Suppressor macrophage (primary cell): ENCODE results near the gene NOC2L.

ENCODE experiments used
- DNase-seq, 4 experiments: peaks; one replicate each; pipeline ENCODE4 v3.0.0-alpha.2; 2020 to 2022

NOC2L gene

DNA sequence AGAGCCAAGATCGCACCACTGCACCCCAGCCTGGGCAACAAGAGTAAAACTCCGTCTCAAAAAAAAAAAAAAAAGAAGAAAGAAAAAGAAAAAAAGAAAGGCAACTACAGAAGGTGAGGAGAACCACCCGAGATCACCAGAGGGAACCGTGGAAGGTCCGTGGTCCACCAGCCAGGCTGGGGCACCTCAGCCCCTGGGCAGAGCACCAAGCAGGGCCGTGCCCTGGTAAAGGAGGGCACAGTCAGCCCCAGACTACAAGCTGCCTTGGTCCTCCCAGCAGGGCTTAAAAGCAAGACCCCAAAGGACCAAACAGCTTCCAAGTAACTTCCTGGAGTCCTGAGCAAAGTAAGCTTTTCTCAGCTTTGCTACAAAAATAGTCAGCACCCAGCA is 44.2 kb downstream of the NOC2L start:
- DNase-seq = no peak

DNA sequence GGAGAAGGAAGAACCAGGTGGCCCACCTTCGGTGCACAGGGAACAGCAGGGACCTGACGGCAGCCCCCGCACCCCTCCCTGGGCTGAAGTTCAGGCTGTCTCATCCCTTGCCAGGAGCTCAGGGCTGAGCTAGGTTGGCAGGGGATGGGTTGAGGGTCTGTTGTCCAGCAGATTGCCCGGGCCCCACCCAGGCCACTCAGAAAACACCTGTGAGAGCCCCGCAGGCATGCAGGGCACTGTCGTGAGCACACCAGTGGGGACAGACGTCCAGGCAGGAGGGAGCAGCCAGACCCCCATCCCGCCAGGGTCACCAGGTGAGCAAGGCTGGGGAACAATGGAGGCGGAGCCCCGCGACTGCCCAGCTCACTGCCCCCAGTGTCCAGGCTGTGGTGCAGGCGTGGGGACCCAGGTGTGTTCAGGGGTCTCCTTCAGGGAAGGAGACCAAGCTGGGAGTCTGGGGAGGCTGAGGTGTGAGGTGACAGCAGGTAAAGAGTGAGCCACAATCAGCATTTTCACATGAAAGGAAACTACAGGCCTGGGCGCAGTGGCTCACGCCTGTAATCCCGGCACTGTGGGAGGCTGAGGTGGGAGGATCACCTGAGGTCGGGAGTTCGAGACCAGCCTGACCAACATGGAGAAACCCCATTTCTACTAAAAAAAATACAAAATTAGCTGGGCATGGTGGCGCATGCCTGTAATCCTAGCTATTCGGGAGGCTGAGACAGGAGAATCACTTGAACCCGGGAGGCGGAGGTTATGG is 44.7 kb downstream of the NOC2L start:
- no peak for DNase-seq

DNA sequence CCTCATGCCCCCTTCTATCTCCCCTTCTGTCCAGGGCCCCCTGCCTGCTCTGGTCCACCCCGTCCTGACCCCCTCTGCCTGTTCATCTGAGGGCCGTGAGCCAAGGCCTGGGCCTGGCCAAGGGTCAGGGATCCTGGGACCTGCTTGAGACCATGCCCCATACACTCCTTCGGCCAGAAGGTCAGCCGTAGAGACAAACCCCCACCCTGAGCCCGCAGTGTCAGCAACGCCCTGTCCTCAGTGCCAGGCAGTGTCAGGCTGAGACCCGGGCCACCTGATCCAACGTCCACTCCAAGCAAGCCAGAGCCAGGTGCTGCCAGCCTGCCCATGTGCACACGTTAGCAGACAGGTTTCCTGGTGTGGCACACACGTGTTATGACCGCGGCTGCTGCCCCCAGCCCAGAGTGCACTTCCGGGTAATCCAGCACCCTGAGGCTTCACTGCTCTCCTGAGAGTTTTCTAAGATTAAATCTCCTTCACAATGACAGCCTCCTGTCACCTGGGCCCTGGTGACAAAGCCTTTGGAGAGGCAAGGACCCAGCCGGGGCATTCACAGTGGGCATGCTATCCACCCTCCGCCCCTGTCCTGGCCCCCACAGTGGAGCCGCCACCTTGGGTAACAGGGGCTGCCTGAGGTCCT is 45.4 kb downstream of the NOC2L start:
- no peak for DNase-seq

GRCh38 chr1:912740-913301 is 46.2 kb downstream of the NOC2L start:
- DNase-seq = peak in 3 of 4 experiments; percentile 33 to 65 (median 38)

DNA sequence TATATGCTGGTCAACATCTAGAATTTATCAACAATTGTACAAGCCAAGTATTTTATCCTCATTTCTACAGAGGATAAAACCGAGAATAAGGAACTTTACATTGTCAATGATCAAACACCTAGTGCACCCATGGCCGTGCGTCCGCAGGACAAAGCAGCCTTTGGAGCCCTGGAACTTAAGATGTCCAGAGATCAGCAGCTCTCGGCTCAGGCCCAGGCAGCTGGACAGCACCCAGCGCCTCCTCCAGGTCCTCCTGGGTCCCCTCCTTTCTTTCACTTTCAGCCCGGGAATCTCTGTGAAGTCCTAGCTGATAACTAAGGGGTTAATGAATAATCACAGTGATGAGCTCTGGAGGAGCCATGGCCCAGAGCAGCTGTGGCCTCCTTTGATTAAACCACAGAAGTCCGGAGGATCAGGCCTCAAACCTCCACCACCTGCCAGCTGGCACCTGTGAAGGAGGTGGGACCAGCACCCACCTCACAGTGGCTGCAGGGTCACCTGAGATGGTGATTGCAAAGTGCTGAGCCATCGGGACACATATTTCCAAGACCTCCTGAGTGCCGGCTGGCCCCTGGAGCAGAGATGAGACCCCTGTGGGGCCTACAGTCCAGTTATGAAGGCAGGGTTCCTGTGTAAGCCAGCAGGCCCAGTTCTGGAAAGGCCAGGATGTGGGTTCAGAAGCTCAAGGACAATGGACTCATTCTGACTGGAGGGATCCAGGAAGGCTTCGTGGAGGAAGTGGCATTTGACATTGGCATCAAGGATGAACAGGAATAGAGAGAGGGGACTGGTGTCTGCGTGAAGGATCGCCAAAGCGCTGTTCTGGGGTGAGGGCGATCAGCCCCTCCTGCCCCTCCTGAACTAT is 46.9 kb downstream of the NOC2L start:
- peak in 1 of 4 experiments; percentile 2 for DNase-seq

- peak in 1 of 4 experiments; percentile 2 for DNase-seq
Measured at GRCh38 chr1:910881-911721, 48.0 kb downstream of the NOC2L start.

DNA sequence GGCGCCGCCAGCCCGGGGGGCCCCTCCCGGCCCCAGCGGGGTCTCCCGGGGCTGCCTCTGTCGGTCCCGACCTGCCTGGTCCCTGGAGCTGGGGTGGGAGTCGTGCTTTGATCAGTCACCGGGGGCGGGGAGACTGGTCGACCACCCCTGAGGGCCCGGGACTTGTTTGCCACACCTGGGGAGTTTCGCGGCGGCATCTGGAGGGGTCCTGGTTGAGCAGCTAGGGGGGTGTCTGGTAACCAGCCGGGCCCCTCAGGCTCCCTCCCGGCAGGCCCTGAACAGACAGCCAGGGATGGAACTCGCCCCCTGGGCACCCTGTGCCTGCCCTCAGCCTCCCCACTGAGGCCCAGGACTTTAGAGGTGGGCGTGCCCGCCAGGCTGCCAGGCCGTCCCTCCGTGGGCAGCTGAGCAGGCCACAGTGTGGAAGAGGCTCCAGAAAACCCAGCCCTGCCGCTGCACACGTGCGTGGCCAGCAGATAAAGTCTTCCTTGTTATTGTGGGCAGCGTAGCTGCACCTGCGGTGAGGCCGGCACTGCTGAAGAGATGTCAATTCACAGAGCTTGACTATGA is 48.7 kb downstream of the NOC2L start:
- DNase-seq = peak in 1 of 4 experiments; percentile 9

- DNase-seq = peak in 1 of 4 experiments; percentile 30
Measured at GRCh38 chr1:909861-910310, 49.2 kb downstream of the NOC2L start.

- DNase-seq = no peak
Measured at GRCh38 chr1:908661-909060, 50.4 kb downstream of the NOC2L start.

GRCh38 chr1:907611-908451 is 51.2 kb downstream of the NOC2L start:
- DNase-seq = peak in 1 of 4 experiments; percentile 3

GRCh38 chr1:906600-907420 is 52.2 kb downstream of the NOC2L start:
- DNase-seq = peak; percentile 79 to 91 (median 87)

- DNase-seq = no peak
Measured at GRCh38 chr1:905811-906599, 53.1 kb downstream of the NOC2L start.

DNA sequence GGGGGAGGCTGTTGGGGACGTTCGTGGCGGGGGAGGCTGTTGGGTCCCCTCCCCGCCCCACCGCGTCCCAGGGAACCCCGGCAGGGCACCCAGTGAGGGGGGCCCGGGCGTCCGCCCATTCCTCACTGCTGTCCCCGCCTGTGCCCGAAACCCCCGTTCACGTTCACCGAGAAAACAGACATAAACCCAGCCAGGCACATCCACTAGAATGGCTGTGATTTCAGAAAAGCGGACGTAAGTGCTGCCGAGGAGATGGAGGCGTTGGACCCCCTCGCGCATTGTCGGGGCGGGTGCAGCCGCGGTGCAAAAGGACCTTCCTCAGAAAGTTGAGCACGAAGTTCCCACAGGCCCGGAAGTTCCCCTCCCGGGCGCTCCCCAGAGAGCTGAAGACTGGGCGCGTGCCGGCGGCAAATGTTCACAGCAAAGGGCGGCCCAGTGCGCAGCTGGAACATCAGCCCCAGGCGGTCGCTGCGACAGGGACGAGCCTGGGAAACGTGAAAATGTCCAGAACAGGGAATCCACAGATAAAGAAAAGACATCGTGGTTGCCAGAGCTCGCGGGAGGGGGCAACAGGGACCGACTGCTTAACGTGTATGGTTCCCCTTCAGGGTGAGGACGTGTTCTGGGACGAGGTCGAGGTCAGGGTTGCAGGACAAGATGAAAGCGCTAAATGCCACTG is 53.8 kb downstream of the NOC2L start:
- peak; percentile 65 to 82 (median 74) for DNase-seq

DNA sequence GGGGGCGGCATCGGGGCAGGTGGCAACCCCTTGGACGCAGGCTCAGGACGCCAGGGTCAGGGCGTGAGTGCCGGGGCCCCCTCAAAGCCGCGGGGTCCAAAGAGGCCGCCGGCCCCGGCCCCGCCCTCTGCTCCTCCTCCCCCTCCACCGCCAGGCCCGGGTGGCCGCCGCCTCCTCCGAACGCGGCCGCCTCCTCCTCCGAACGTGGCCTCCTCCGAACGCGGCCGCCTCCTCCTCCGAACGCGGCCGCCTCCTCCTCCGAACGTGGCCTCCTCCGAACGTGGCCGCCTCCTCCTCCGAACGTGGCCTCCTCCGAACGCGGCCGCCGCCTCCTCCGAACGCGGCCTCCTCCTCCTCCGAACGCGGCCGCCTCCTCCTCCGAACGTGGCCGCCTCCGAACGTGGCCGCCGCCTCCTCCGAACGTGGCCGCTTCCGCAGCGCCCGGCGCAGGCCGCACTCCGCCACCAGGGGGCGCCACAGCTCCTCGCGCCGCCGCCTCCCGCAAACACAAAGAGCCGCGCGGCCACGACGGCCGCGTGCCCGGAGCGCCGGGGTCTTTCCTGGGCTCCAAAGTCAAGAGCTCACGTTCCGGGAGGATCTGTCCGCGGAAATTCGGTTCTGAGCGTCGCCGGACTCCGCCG is 54.6 kb downstream of the NOC2L start:
- peak; percentile 73 to 93 (median 88) for DNase-seq

DNA sequence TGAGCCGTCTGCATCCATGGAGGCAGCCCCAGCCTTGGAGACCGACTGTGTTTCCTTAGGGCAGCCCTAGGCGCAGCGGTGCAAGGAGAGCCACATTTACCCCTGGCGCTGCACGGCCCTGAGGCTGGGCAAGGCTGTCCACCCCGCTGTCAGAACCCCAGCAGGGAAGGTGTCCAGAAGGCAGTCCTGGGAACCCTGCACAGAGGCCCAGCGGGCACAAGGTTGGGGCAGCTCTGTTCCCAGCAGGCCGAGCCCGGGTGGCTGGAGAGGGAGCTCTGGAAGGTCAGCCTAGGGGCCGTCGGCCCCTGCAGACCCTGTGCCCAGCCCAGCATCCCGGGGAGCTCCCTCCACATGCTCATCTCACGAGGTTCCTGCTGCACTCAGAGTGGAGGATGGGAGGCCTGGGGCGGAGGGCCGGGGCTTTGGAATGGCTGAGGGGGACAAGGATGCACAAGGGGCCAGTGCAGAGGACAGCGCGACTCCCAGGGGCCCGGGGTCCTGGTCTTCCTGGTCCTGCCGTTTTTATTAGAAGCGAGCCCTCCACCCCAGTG is 55.3 kb downstream of the NOC2L start:
- DNase-seq = no peak

DNA sequence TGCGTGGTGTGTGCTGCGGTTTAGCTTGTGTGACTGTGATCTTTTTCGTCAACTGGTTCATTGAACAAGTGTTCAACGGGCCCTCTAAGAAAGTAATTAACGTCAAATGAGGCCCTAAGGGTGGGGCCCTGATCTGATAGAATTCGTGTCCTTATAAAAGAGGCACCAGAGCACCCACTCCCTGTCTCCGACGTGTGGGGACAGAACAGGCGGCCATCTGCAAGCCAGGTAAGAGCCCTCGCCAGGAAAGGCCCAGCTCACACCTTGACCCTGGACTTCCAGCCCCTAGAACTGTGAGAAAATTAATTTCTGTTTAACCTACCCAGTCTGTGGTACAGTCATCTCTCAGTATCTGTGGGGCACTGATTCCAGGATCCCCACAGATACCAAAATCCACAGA is 55.8 kb downstream of the NOC2L start:
- no peak for DNase-seq

GRCh38 chr1:902802-903201 is 56.3 kb downstream of the NOC2L start:
- DNase-seq = no peak
